ENCODE results near the gene PCDHGA10. TPM values are rescaled to one million over a fixed set of nuclear protein-coding genes. Genes with fewer than 3 reads are reported as not detected.
"Not testable (repeated sequence)": the region's sequence is repeated elsewhere in the genome, so short reads cannot be mapped to it uniquely, and the experiment has no call there.

PCDHGA10 gene
- total RNA-seq, 4 donors from 2014 or later = 4.1 to 8.0 (median 7.3) TPM

GRCh38 chr5:141403387-141403786, 9.4 kb upstream of the PCDHGA10 start:
- H3K36me3 ChIP-seq = no peaks in the 10 kb centered on the region
- H3K9me3 ChIP-seq = peaks cover 15 to 97% (median 90%) of the 10 kb centered on the region in 3 donors
- WGBS, 2 donors = 33 to 53% methylated on average over 13 to 18 of the region's 22 CpGs
- intact Hi-C loops (cut with DNase I) = no loop called here
- no peak for DNase-seq
- peaks cover 0 to 3% (median 0%) of the 10 kb centered on the region in 3 donors for H3K4me1 ChIP-seq
- peaks cover 0 to 46% (median 0%) of the 10 kb centered on the region in 4 donors for H3K27me3 ChIP-seq
- no peak overlapping the region for H3K27ac ChIP-seq
- H3K4me3 ChIP-seq = peak overlapping the region in 3 of 4 donors; percentile 13 to 53 (median 35)
- no peak for TF ChIP-seq POLR2A (IDR thresholded peaks at IDR 0.05)
- TF ChIP-seq, protein P1, sequence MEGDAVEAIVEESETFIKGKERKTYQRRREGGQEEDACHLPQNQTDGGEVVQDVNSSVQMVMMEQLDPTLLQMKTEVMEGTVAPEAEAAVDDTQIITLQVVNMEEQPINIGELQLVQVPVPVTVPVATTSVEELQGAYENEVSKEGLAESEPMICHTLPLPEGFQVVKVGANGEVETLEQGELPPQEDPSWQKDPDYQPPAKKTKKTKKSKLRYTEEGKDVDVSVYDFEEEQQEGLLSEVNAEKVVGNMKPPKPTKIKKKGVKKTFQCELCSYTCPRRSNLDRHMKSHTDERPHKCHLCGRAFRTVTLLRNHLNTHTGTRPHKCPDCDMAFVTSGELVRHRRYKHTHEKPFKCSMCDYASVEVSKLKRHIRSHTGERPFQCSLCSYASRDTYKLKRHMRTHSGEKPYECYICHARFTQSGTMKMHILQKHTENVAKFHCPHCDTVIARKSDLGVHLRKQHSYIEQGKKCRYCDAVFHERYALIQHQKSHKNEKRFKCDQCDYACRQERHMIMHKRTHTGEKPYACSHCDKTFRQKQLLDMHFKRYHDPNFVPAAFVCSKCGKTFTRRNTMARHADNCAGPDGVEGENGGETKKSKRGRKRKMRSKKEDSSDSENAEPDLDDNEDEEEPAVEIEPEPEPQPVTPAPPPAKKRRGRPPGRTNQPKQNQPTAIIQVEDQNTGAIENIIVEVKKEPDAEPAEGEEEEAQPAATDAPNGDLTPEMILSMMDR (IDR thresholded peaks at IDR 0.05) = no peak

DNA sequence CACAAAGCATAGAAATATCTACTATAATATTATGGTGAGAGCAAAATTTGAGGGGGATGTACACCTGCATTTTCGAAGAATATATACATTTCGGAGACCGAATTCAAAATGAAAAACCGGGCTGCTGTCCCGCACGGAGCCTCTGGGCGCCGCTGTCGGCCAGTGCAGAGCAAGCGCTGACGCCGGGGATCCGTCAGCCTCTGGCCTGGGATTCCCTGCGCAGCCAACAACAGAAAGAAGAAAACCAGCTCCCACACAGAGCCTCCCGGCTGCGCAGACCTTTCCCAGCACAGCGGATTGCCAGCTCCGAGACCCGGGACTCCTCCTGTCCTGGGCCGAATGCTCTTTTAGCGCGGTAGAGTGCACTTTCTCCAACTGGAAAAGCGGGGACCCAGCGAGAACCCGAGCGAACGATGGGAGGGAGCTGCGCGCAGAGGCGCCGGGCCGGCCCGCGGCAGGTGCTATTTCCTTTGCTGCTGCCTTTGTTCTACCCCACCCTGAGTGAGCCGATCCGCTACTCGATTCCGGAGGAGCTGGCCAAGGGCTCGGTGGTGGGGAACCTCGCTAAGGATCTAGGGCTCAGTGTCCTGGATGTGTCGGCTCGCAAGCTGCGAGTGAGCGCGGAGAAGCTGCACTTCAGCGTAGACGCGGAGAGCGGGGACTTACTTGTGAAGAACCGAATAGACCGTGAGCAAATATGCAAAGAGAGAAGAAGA, 4.8 kb upstream of the PCDHGA10 start, which contains the start of gene PCDHGB6:
TSS of gene PCDHGB6 (plus strand) at position 232 of the 716 bp plus-strand sequence. CDS start at position 414, 182 bp downstream.
- intact Hi-C loops (cut with DNase I); H3K4me1 ChIP-seq; H3K36me3 ChIP-seq; H3K27ac ChIP-seq; DNase-seq: not testable (repeated sequence)
- Histone ChIP-seq H3K9me3 (peaks cover 4 to 96% (median 84%) of the 10 kb centered on the region in 3 donors), H3K4me3 (peak within 1 kb of the TSS in 3 of 4 donors; percentile 28 to 55 (median 37)), H3K27me3 (peaks cover 0 to 43% (median 0%) of the 10 kb centered on the region in 4 donors)
- TF ChIP-seq, protein P1 (IDR thresholded peaks at IDR 0.05) = peak in 5 of 6 experiments; percentile 18 to 53 (median 34)
- 25 to 31% methylated on average over 32 to 36 of the region's 51 CpGs for WGBS, 2 donors

DNA sequence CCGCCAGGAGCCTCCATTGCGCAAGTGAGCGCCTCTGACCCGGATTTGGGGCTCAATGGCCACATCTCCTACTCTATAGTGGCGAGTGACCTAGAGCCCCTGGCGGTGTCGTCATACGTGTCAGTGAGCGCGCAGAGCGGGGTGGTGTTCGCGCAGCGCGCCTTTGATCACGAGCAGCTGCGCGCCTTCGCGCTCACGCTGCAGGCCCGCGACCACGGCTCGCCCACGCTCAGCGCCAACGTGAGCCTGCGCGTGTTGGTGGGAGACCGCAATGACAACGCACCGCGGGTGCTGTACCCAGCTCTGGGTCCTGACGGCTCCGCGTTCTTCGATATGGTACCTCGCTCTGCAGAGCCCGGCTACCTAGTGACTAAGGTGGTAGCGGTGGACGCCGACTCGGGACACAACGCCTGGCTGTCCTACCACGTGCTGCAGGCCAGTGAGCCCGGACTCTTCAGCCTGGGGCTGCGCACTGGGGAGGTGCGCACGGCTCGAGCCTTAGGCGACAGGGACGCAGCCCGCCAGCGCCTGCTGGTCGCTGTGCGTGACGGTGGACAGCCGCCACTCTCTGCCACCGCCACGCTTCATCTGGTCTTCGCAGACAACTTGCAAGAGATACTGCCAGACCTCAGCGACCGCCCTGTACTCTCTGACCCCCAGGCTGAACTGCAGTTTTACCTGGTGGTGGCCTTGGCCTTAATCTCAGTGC, 3.0 kb upstream of the PCDHGA10 start:
- Histone ChIP-seq H3K4me1 (peaks cover 0 to 4% (median 0%) of the 10 kb centered on the region in 3 donors), H3K4me3 (peak overlapping the region in 1 of 4 donors; percentile 12), H3K27me3 (peaks cover 0 to 49% (median 0%) of the 10 kb centered on the region in 4 donors), H3K36me3 (peaks cover 0 to 8% (median 0%) of the 10 kb centered on the region in 3 donors), H3K27ac (no peak overlapping the region), H3K9me3 (peaks cover 4 to 96% (median 84%) of the 10 kb centered on the region in 3 donors)
- DNase-seq = no peak
- intact Hi-C loops (cut with DNase I) = loop anchor here (10.0 kb wide), 2 partner anchors 115 to 145 kb away; no protein-coding TSS in a partner anchor
- 23 to 64% methylated on average over 5 to 11 of the region's 64 CpGs for WGBS, 2 donors
- TF ChIP-seq, protein P1 (IDR thresholded peaks at IDR 0.05) = no peak
- no peak for TF ChIP-seq POLR2A (IDR thresholded peaks at IDR 0.05)

- no peak for DNase-seq
- Histone ChIP-seq H3K4me1 (peaks cover 0 to 4% (median 0%) of the 10 kb centered on the region in 3 donors), H3K36me3 (peaks cover 0 to 8% (median 0%) of the 10 kb centered on the region in 3 donors), H3K27me3 (peaks cover 0 to 51% (median 0%) of the 10 kb centered on the region in 4 donors), H3K4me3 (peak overlapping the region in 1 of 4 donors; percentile 20), H3K9me3 (peaks cover 4 to 96% (median 84%) of the 10 kb centered on the region in 3 donors), H3K27ac (no peak overlapping the region)
- 54 to 66% methylated on average over 3 of the region's 3 CpGs for WGBS, 2 donors
- TF ChIP-seq, protein P1 (IDR thresholded peaks at IDR 0.05) = no peak
- no peak for TF ChIP-seq POLR2A (IDR thresholded peaks at IDR 0.05)
- intact Hi-C loops (cut with DNase I) = loop anchor here (10.0 kb wide), 2 partner anchors 113 to 143 kb away; no protein-coding TSS in a partner anchor
These were observed 1.2 kb upstream of the PCDHGA10 start for GRCh38 chr5:141411575-141411974.
